K562 (cell line): Measurements from ENCODE around the gene CCT7. TPM values are rescaled to one million over a fixed set of nuclear protein-coding genes. Genes with fewer than 3 reads are reported as not detected.

Experiments
- C11orf30 ChIP-seq: fragments of 450-650 bp; IDR thresholded peaks from 2 replicates; pipeline ENCODE4 v1.6.1; 2016; ENCODE audit warnings: low read depth, mild to moderate bottlenecking
- EGR1 ChIP-seq: fragments of 450-650 bp; conservative IDR thresholded peaks from 2 replicates; pipeline ENCODE4 v1.6.1; 2017; ENCODE audit warnings: mild to moderate bottlenecking
- GABPB1 ChIP-seq: sonication (generic); formaldehyde crosslinking; IDR thresholded peaks from 2 replicates; pipeline ENCODE4 v1.8.0; 2022; ENCODE audit warnings: mild to moderate bottlenecking, missing genetic modification reagents
- GATAD2A ChIP-seq: fragments of 450-650 bp; IDR thresholded peaks from 2 replicates; pipeline ENCODE4 v1.6.1; 2017
- KAT8 ChIP-seq: fragments of 450-650 bp; IDR thresholded peaks from 2 replicates; pipeline ENCODE4 v1.6.1; 2016; ENCODE audit warnings: low read depth, mild to moderate bottlenecking
- KLF16 ChIP-seq: IDR thresholded peaks from 2 replicates; pipeline ENCODE4 v1.6.1; 2016; ENCODE audit warnings: antibody characterized with exemption
- MIER1 ChIP-seq: fragments of 450-650 bp; IDR thresholded peaks from 2 replicates; pipeline ENCODE4 v1.6.1; 2016; ENCODE audit warnings: antibody characterized with exemption, mild to moderate bottlenecking, low read depth
- POLR2H ChIP-seq: IDR thresholded peaks from 2 replicates; pipeline ENCODE4 v1.6.1; 2016; ENCODE audit warnings: missing genetic modification characterization, low read depth, mild to moderate bottlenecking, control low read depth, missing compliant biosample characterization, moderate library complexity
- SIRT6 ChIP-seq: IDR thresholded peaks from one replicate; pipeline ENCODE4 v1.6.1; 2012; ENCODE audit warnings: low read depth, mild to moderate bottlenecking, control low read depth, inconsistent platforms, low read length, moderate library complexity
- SUPT5H ChIP-seq: fragments of 450-650 bp; IDR thresholded peaks from 2 replicates; pipeline ENCODE4 v1.6.1; 2016
- TAF7 ChIP-seq: fragments of 450-650 bp; IDR thresholded peaks from 2 replicates; pipeline ENCODE4 v1.6.1; 2016; ENCODE audit warnings: missing genetic modification characterization, missing compliant biosample characterization
- TGIF2 ChIP-seq: sonication (generic); formaldehyde crosslinking; IDR thresholded peaks from 2 replicates; pipeline ENCODE4 v1.8.1; 2022; ENCODE audit warnings: mild to moderate bottlenecking, missing genetic modification reagents, moderate library complexity
- TRIM28 ChIP-seq: fragments of 450-650 bp; IDR thresholded peaks from 2 replicates; pipeline ENCODE4 v1.6.1; 2017
- ZNF263 ChIP-seq: sonication (generic); formaldehyde crosslinking; IDR thresholded peaks from 2 replicates; pipeline ENCODE4 v1.8.0; 2022; ENCODE audit warnings: mild to moderate bottlenecking, missing genetic modification reagents, borderline replicate concordance
- ZNF41 ChIP-seq: fragments of 250-450 bp; sonication (Bioruptor Pico); conservative IDR thresholded peaks from 2 replicates; pipeline ENCODE4 v1.4.0; 2020; ENCODE audit warnings: mild to moderate bottlenecking
- ZNF668 ChIP-seq: fragments of 250-450 bp; sonication (Bioruptor Pico); IDR thresholded peaks from 2 replicates; pipeline ENCODE4 v1.8.0; 2022; ENCODE audit warnings: mild to moderate bottlenecking, inconsistent platforms
- polyA plus RNA-seq, 8 experiments: library from polyadenylated mRNA; depleted of rRNA in 4 of 8; stranded (reverse) in 5 of 8; unstranded in 3 of 8; fragments of >200 nt; fragmentation: Nextera tagmentation in 2 of 8; fragmentation: Illumina TruSeq in 1 of 8; extraction: Ambion mirVana in 2 of 8; extraction: Trizol in 1 of 8; gene quantifications; 2 replicates each; pipeline versions ENCODE4 v1.2.1 to v1.2.3, GENCODE V29; 2011 to 2014; ENCODE audit warnings: inconsistent platforms in 1 of 8, missing spikeins in 1 of 8
- total RNA-seq, 7 experiments: library from RNA; depleted of rRNA in 6 of 7; stranded (reverse); fragments of >200 nt in 6 of 7; fragmentation: Illumina TruSeq in 2 of 7; extraction: Trizol in 2 of 7; gene quantifications; 2 replicates each; pipeline versions ENCODE4 v1.2.1 to v1.2.3, GENCODE V29; 2011 to 2021; ENCODE audit warnings: low replicate concordance in 1 of 7
- TF ChIP-seq, protein P1 (sequence below), 3 experiments: fragments of 200-800 bp in 1 of 3; fragments of 250-450 bp in 1 of 3; fragments of 450-650 bp in 1 of 3; sonication (Bioruptor Pico) in 1 of 3; sonication (Bioruptor generic) in 1 of 3; formaldehyde crosslinking in 1 of 3; IDR thresholded peaks; 2 replicates each; pipeline versions ENCODE4 v1.6.1 to v1.8.0; 2016 to 2022; ENCODE audit warnings: mild to moderate bottlenecking in 2 of 3, missing genetic modification characterization in 2 of 3, missing compliant biosample characterization in 1 of 3, moderate library complexity in 1 of 3
- TF ChIP-seq, protein P2 (sequence below): fragments of 450-650 bp; IDR thresholded peaks from 2 replicates; pipeline ENCODE4 v1.6.1; 2016; ENCODE audit warnings: mild to moderate bottlenecking
- TF ChIP-seq, protein P3 (sequence below): fragments of 150-350 bp; IDR thresholded peaks from 2 replicates; pipeline ENCODE4 v1.6.1; 2014; ENCODE audit warnings: low read depth, mild to moderate bottlenecking, low read length, borderline replicate concordance

Gene CCT7
- total and polyA plus RNA-seq, 9 of the 15 experiments (the other 6 are each of a cell fraction or from before 2014, with no cell fraction given): 326 to 856 (median 638) TPM

DNA sequence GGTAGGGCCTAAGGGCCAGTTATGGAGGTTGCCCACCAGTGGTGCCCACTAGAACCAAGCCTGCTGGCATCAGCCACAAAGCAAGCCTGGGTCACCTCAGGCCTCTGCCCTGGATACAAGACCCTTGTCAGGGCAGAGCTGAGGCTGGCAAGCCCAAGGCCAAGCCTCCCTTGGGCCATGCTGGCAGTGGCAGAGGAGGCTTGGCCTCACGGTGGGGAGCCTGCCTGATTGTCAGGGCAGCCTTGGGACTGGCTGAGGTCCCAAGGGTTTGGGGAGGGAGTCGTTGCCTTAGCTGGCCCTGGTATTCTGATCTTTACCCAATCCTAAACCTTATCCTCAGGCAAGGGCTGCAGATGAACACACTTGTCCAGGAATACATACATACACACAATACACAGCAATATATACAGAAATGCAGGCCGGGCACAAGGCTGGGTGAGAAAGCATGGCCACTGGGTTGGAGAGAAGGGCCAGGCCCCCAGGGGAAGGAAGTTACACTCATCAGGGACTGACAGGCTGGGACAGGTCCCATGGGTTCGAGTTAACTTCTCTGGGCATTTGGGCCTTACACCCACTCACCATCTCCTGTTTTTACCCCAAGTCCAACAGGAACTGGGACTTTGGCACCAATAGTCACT, 21.0 kb downstream of the CCT7 start (continued):
- TF ChIP-seq, protein P1, sequence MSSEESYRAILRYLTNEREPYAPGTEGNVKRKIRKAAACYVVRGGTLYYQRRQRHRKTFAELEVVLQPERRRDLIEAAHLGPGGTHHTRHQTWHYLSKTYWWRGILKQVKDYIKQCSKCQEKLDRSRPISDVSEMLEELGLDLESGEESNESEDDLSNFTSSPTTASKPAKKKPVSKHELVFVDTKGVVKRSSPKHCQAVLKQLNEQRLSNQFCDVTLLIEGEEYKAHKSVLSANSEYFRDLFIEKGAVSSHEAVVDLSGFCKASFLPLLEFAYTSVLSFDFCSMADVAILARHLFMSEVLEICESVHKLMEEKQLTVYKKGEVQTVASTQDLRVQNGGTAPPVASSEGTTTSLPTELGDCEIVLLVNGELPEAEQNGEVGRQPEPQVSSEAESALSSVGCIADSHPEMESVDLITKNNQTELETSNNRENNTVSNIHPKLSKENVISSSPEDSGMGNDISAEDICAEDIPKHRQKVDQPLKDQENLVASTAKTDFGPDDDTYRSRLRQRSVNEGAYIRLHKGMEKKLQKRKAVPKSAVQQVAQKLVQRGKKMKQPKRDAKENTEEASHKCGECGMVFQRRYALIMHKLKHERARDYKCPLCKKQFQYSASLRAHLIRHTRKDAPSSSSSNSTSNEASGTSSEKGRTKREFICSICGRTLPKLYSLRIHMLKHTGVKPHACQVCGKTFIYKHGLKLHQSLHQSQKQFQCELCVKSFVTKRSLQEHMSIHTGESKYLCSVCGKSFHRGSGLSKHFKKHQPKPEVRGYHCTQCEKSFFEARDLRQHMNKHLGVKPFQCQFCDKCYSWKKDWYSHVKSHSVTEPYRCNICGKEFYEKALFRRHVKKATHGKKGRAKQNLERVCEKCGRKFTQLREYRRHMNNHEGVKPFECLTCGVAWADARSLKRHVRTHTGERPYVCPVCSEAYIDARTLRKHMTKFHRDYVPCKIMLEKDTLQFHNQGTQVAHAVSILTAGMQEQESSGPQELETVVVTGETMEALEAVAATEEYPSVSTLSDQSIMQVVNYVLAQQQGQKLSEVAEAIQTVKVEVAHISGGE (CRISPR knock-in tag; IDR thresholded peaks at IDR 0.05): no peak
- no peak for TF ChIP-seq MIER1
- TF ChIP-seq C11orf30: no peak
- no peak for TF ChIP-seq ZNF263 (CRISPR knock-in tag)
- TF ChIP-seq KAT8: no peak
- TF ChIP-seq GATAD2A: no peak
- TF ChIP-seq SIRT6: no peak
- TF ChIP-seq ZNF668 (CRISPR knock-in tag): no peak
- TF ChIP-seq EGR1: no peak
- no peak for TF ChIP-seq TRIM28
- no peak for TF ChIP-seq POLR2H (tag)
- no peak for TF ChIP-seq KLF16
- TF ChIP-seq TGIF2 (CRISPR knock-in tag): no peak
- no peak for TF ChIP-seq TAF7 (tag)
- no peak for TF ChIP-seq GABPB1 (CRISPR knock-in tag)
- TF ChIP-seq, protein P2, sequence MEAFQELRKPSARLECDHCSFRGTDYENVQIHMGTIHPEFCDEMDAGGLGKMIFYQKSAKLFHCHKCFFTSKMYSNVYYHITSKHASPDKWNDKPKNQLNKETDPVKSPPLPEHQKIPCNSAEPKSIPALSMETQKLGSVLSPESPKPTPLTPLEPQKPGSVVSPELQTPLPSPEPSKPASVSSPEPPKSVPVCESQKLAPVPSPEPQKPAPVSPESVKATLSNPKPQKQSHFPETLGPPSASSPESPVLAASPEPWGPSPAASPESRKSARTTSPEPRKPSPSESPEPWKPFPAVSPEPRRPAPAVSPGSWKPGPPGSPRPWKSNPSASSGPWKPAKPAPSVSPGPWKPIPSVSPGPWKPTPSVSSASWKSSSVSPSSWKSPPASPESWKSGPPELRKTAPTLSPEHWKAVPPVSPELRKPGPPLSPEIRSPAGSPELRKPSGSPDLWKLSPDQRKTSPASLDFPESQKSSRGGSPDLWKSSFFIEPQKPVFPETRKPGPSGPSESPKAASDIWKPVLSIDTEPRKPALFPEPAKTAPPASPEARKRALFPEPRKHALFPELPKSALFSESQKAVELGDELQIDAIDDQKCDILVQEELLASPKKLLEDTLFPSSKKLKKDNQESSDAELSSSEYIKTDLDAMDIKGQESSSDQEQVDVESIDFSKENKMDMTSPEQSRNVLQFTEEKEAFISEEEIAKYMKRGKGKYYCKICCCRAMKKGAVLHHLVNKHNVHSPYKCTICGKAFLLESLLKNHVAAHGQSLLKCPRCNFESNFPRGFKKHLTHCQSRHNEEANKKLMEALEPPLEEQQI: no peak
- no peak for TF ChIP-seq ZNF41 (CRISPR knock-in tag)
- TF ChIP-seq, protein P3, sequence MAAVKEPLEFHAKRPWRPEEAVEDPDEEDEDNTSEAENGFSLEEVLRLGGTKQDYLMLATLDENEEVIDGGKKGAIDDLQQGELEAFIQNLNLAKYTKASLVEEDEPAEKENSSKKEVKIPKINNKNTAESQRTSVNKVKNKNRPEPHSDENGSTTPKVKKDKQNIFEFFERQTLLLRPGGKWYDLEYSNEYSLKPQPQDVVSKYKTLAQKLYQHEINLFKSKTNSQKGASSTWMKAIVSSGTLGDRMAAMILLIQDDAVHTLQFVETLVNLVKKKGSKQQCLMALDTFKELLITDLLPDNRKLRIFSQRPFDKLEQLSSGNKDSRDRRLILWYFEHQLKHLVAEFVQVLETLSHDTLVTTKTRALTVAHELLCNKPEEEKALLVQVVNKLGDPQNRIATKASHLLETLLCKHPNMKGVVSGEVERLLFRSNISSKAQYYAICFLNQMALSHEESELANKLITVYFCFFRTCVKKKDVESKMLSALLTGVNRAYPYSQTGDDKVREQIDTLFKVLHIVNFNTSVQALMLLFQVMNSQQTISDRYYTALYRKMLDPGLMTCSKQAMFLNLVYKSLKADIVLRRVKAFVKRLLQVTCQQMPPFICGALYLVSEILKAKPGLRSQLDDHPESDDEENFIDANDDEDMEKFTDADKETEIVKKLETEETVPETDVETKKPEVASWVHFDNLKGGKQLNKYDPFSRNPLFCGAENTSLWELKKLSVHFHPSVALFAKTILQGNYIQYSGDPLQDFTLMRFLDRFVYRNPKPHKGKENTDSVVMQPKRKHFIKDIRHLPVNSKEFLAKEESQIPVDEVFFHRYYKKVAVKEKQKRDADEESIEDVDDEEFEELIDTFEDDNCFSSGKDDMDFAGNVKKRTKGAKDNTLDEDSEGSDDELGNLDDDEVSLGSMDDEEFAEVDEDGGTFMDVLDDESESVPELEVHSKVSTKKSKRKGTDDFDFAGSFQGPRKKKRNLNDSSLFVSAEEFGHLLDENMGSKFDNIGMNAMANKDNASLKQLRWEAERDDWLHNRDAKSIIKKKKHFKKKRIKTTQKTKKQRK: no peak
- peak; percentile 39; the same call in 1 of the 2 replicates for TF ChIP-seq SUPT5H
